HS-27A (cell line): ENCODE results near the gene CMTM5.
"Not testable (repeated sequence)": the region's sequence is repeated elsewhere in the genome, so short reads cannot be mapped to it uniquely, and the experiment has no call there.

Source experiments
- DNase-seq: peaks from one replicate; pipeline ENCODE4 v3.0.0-alpha.2; 2012; ENCODE audit warnings: low read depth, missing footprints

Gene CMTM5

DNA sequence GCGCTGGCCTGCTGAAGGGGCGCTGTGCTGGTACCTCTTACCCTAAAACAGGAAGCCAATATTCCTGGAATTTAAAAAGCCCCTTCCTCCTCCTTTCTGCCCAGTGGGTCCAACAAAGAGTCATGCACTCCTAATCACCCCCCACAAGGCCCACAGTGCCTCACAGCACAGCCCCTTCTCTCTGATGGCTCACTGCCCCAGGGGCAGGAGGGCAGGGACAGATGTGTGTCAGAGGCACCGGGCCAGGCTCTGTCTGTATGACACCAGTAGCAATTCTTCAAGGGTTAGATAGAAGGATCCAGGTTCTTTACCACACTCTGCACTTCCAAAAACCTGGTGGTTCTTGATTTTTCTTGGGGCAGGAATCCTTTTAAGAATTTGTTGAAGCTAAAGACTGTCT, 22.3 kb downstream of the CMTM5 start:
- DNase-seq, result no peak

DNA sequence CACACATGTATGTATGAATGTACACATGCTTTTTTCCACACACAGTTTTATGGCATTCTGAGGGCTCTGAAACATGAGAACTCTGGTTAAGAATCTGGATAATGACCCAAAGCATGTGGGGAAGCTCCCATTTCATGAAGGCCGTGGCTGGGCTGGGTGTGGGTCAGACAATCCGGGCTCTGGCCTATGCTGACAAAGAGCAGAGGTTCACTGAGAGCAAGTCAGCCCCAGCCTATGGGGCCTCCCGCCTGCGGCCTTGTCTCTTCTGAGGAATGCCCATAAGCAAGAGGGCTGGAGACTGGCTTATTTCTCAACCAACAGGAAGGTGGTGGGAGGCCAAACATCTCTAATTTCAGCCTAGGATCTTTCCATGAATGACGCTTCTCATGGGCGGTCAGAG, 22.7 kb downstream of the CMTM5 start:
- no peak for DNase-seq

DNA sequence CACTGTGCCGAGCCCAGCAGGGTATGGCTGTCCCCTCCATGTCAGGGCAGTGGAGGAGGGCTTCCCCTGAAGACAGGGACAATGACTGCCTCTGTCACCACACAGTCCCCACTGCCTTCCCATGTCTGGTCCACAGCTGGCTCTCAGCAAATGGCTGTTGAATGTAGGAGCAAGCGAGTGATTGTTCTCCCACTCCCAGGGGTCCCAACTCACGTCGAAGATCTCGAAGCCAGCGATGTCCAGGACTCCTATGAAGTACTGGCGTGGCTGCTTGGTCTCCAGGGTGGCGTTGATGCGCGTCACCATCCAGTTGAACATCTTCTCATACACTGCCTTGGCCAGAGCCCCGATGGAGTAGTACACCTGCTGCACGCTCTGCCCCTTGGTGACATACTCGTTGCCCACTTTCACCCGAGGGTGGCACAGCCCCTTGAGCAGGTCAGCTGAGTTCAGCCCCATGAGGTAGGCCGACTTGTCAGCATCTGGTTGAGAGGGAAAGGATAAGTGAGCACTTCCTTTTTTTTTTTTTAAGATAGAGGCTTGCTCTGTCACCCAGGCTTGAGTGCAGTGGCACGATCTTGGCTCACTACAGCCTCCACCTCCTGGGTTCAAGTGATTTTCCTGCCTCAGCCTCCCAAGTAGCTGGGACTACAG, 23.8 kb downstream of the CMTM5 start:
- DNase-seq, result not testable (repeated sequence)

DNA sequence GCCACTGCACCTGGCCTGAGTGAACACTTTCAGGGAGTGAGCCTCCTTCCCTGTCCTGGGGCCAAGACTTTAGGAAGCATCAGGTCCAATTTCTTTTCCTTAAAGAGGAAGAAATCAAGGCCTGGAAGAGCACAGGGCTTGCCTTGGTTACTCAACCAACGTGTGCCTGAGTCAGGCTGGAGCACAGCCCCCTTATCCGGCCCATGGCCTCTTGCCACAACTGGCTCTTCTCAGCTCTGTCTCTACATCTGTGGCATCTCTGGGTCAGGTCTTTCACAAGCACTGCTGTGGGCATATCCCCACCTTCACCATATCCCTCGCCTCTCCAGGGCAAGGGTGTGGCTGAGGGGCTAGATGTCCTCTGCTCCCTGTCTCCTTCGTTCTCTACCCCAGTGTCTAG, 24.4 kb downstream of the CMTM5 start:
- no peak for DNase-seq

DNA sequence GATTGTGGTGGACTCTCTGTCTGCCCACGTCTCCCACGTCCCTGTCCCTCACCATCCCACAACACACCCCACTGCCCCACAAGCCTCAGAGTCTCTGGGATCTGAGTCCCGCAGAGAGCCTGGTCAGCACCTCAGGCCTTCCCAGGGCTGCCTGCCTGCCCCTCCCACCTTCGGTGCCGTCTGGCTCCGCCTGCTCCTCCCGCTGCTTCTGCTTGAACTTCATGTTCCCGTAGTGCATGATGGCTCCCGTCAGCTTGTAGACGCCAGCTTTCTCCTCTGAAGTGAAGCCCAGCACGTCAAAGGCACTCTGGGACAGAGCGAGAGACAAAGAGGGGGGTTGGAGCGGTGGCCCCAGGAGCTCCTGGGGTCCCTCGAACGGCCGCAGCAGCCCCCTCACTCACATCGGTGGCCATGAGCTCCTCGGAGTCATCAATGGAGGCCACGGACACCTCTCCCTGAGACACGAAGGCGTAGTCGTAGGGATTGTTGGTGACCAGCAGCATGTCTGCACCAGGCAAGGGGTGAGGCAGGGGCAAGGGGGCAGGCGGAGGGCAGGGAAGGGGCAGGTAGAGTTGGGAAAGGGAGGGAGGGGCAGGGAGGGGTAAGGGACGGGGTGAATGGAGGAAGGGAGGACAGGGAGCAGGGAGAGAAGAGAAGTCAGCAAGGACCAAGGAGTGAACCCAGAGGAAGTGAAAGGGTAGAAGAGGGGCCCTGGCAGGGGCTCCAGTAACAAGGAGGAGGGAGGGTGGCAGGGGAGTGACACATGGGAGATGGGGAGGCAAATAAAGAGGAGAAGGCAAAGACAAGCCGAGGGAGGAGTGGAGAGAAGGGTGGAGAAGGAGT, 25.7 kb downstream of the CMTM5 start:
- no peak for DNase-seq

DNA sequence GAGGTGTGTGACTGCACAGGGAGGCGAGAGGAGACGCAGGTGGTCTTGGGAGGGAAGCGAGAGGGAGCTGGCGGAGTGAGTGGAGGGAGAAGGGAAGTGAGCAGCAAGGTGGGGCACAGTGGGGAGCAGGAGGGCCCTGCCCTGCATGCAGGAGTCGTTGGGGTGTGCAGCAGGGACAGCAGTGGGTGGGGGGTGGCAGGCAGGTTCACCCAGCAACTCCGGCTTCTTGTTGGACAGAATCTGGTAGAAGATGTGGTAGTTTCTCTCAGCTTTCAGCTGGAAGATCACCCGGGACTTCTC, 26.2 kb downstream of the CMTM5 start:
- no peak for DNase-seq

DNA sequence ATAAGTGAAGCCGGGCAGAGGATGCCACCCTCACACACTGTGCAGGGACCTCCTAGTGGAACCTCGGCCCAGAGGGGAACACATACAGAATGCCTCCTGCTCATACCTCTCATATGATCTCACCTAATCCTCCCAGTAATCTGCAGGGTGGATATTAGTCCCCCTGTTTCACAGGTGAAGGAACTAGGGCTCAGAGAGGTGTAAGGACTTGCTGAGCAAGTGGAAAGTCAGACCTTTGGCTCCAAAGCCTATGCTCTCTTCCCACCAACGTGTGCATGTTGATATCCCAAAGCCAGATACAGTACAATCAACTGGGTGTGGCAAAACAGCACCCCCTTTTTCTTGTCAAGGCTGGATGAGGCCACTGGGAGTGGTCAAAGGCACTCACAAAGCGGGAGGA, 27.1 kb downstream of the CMTM5 start:
- no peak for DNase-seq

DNA sequence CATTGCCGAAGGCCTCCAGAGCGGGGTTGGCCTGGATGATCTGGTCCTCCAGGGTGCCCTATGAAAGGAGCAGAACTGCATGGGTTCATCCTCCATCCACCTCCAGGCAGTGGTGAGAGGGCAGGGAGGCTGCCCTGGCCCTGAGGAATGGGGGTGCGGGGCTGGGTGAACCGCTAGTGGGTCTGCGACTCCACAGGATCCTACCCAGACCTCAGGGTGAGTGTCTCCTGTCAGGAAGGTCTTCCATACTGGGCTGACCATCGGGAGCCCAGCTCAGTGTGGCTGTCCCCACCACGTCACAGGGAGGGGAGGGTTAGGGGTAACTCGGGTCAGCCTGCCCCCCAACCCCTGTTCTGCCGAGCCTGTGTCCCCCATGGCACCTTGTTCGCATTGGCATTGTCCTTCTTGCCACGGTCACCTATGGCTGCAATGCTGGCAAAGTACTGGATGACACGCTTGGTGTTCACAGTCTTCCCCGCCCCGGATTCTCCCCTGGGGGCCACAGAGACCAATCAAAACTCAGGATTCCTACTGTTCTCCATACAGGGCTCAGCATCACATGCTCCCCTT, 27.6 kb downstream of the CMTM5 start:
- DNase-seq, result no peak

DNA sequence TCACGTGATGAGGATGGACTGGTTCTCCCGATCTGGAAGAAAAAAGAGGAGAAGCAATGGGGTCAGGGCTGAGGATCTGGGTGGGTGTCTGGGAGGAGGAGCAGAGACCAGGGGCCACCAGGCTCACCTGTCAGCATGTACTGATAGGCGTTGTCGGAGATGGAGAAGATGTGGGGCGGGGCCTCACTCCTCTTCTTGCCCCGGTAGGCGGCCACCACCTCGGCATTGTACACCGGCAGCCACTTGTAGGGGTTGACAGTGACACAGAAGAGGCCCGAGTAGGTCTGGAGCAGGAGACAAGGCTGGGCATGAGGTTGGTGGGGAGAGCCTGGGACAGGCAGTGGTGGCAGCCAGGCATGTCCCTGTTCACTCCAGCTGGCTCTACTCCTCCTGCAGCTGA, 28.2 kb downstream of the CMTM5 start:
- DNase-seq, result no peak

DNA sequence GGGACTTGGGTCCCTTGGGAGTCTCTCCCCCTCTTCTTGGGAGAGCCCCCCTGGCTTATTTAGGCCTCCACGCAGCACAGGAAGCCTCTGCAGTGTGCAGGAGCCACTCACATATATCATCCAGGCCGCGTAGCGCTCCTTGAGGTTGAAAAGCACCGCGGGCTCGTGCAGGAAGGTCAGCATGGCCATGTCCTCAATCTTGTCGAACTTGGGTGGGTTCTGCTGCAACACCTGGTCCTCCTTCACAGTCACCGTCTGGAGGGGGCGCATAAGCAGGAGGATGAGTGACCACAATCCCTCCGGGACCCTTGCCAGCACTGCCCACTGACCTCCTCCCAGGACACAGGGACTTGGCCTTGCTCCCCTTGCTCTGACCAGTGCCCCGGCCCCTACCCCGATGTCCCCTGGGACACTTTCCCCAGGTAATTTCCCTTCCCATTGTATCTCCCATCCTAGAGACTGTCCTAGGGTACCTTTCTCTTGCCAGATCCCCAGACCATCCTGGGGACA, 28.7 kb downstream of the CMTM5 start:
- no peak for DNase-seq

DNA sequence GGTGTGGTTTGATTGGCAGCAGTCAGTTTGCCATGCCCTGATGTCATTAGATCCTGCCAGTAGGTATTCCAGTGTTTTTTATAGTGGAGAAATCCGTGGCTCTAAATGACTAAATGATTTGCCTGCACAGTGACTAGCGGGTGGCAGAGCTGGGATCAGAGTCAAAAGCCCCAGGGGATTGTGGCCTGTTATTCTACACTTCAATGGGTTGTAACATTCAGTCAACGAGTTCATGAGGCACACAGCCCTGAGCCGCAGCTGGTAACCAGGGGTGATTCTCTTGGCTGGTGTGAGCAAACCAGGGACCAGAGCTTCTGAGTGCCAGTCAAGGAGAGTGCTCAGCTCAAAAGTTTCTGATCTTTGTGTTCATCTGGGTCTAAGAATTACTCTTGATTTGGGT, 29.4 kb downstream of the CMTM5 start:
- no peak for DNase-seq

DNA sequence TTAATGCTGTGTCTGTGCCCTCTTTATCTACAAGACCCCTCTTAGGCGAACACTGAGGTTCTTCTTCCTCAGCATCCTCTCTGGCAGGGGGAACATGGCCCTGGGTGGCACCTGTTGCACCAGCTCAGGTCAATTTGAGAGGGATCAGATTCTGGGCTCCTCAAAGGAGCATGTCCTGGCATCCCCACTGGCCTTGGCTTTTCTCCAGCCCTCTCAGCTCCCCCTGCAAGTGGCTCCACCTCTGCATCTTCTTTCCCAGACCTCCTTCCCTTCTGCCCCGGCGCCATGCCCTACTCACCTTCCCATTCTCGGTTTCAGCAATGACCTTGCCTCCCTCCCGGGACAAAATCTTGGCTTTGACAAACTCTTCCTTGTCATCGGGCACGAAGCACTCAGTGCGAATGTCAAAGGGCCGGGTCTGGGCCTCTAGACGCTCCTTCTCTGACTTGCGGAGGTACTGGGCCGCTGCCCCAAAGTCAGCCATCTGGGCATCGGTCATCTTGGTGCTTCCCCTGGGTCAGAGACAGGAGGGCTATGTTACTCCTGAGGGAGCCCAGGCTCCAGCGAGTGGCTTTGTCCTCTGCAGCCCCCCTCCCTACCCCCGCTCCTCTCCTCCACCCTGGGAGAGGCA, 30.0 kb downstream of the CMTM5 start:
- no peak for DNase-seq

DNA sequence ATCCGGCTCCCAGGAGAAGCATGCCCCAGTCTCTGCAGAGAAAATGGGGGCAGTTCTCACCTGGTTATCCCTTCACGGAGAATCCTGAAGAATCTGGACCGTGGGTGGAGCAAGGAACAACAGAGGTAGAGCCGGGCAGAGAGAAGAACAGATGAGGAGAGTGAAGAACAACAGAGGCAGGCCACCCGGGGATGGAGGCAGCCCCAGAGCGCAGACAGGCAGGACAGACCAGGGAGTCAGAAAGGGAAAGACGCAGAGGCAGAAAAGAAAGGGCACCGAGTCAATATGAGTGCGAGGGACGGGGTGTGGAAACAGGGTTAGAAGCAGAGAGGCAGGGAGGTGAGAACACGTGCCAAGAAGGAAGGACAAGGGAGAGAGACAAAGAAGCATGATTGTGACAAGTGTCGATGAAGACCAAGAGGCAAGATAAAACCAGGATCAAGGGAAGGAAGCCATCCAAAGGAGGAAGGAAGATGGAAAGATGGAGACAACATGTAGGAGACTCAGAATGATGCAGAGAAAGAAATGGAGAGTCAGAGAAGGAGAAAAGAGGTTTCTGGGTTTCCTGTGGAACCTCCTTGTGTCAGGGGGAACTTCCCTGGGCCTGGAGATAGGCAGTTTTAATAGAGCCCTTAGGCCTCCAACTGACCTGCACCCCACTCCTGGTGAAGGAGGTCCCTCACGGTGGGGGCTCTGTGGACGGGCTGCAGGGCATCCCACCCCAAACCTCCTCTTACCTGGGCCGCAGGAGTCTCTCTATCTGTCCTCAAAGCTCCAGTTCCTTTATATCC, 30.9 kb downstream of the CMTM5 start, which contains the start of gene MYH6:
TSS of gene MYH6 (minus strand) at position 758 of the 791 bp plus-strand sequence. CDS start 1,050 bp downstream, outside the sequence.
- DNase-seq, result no peak

DNA sequence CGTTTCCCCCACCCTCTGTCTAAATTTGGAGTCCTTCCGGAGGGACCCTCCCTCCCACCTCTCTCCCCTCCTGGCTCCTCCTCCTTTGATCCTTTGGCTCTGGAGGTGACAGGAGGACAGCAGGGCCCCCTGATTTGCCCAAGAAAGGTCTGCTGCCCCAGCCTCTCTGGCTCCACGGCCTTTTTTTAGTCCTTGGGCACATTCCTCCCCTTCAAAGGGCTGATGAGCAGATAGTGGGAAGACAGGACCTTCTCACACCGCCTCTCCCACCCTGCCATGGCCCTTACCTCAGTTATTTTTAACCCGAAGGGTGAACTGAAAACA, 31.4 kb downstream of the CMTM5 start:
- DNase-seq, result no peak

DNA sequence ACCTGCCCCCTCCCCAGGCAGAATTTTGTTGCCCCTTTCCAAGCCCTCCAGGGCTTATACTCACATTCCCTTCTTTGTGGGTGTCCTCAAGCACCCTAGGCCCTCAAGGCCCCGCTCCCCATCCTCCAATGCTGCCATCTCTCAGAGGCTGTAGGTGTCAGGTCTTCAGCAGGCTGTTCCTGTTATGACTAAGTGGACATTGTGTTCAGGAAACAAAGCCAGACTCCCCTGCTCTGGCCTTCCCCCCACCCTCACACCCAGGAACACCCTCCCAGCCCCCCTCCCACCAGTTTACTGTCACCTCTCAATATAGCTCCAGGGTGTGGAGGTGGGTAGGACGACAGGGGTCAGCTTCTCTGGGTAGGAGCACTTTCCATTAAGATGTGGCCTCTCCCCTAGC, 32.6 kb downstream of the CMTM5 start:
- DNase-seq, result no peak

DNA sequence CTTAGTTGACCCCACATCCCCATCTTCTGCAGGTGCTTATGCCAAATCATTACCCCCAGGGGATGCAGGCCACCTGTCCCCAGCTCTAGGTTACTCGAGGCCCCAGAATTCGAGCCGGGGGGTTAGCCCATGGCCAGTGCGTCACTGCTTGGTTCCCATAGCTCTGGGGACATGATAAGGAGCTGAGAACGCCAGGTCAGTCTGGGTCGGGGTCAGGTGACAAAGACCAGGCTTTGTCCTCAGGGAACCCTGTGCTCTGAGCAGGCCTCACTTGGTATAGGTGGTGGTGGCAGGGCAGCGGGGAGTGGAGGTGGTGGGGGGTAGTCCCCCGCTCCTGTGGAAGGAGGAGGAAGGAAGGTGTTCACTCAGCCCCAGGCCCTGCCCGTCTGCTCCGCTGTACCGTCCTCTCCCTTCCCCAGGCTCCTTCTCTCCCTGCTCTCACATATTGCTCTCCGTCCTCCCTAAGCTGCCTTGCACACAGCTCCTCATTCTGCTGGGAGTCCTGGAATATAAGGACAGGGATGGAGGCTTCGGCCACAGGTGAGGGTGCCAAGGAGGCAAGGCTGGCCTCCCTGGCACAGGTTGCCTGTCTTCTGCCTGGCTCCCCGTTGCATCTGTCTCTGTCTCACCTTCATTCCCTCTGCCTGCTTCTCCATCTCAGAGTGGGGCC, 33.3 kb downstream of the CMTM5 start:
- DNase-seq, result no peak

DNA sequence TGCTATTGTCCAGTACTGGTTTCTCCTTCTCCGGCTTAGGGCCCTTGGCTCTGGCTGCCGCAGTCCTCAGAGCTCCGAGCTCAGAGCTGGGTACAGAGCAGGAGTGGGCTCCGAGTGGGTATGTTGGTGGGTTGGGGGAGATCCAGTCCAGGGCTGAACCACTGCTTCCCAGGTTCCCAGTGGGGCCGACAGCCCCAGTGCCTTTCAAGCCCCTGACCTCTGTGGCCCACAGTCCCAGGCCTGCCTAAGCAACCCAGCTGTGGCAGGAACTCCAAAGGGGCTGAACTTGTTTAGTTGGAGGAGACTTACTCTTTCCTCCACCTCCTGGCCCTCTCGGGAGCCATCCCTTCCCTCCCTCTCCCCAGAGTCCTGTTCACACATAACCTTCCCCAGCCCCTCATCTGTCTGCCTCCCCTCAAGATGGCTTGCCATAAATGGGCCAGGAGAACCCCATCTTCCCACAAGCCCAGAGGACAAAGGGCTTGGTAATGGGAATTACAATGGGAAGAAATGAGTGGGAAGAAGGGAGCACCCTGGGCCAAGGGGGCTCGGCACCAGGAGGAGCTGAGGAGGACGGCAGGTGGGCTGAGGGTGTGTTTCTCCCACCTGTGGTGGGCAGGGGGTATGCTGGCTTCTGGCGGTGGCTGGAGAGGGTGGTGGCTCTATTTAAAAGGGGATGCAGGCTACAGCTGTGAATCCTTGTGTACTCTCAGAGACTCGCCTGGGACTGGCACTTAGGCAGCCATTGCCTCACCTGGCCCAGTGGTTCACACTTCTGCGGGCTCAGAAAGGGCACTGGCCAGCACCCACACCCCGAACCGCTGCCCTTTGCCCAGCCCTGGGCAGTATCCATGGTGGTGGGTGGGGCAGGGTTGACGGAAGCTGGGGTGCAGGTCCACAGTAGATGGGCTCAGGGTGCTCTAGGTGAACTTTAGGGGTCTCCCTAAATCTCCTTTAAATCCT, 35.0 kb downstream of the CMTM5 start:
- DNase-seq, result no peak

DNA sequence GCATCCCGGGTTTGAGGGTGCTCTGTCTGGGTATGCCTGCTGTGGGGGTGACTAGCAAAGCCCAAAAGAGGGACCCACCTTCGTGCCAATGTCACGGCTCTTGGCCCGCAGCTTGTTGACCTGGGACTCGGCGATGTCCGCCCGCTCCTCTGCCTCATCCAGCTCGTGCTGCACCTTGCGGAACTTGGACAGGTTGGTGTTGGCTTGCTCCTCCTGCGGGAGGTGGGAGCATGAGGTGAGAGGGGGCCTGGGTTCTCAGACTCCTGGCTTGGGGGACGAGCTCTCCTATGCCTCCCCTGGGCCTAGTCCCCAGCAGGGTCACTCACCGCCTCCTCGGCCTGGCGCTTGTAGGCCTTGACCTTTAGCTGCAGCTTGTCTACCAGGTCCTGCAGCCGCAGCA, 36.8 kb downstream of the CMTM5 start:
- no peak for DNase-seq

DNA sequence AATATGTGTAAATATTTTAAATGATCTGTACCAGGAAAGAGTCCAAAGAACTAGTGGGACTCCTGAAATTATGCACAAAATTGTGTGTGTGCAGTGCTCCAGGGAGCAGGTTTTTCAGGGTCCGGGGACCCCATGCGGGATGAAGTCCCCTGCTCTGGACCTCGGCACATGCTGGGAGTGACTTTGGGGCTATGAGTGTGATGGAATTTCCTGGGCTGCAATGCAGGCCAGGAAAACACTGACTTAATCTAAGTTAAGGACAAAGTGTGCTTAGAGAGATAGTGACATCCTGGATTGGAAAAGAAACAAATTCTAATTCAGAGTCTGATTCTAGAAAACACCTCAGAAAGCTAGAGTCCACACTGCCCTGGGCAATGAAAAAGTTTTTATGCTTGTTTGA, 37.4 kb downstream of the CMTM5 start:
- DNase-seq, result no peak
